Measurements from ENCODE around the gene RPL10A. TPM values are rescaled to one million over a fixed set of nuclear protein-coding genes. Genes with fewer than 3 reads are reported as not detected.
A peak's percentile ranks its signal among the peaks of the same experiment; 100 is the strongest.

RPL10A gene
- total RNA-seq, 1 donor from 2014 or later = 2,139 TPM

- DNase-seq = no peak
These were observed 7.8 kb downstream of the RPL10A start for GRCh38 chr6:35476004-35476403.

- no peak for DNase-seq
These were observed 8.8 kb downstream of the RPL10A start for GRCh38 chr6:35477028-35477427.

GRCh38 chr6:35477551-35478179 is 9.5 kb downstream of the RPL10A start:
- DNase-seq = no peak

- no peak for DNase-seq
These were observed 10.1 kb downstream of the RPL10A start for GRCh38 chr6:35478259-35478658.

- no peak for DNase-seq
These were observed 12.0 kb downstream of the RPL10A start for GRCh38 chr6:35480176-35480575.

GRCh38 chr6:35481226-35481625 is 13.0 kb downstream of the RPL10A start:
- DNase-seq = no peak

- no peak for DNase-seq
These were observed 14.9 kb downstream of the RPL10A start for GRCh38 chr6:35483062-35483461.

GRCh38 chr6:35483490-35483889 is 15.3 kb downstream of the RPL10A start:
- no peak for DNase-seq

- DNase-seq = no peak
These were observed 15.9 kb downstream of the RPL10A start for GRCh38 chr6:35483893-35484645.

- DNase-seq = no peak
These were observed 16.8 kb downstream of the RPL10A start for GRCh38 chr6:35484921-35485392.

- DNase-seq = peak; percentile 29
These were observed 17.2 kb downstream of the RPL10A start for GRCh38 chr6:35485402-35485877.

GRCh38 chr6:35486005-35486925 is 18.1 kb downstream of the RPL10A start:
- DNase-seq = no peak

GRCh38 chr6:35487658-35488516 is 19.7 kb downstream of the RPL10A start:
- DNase-seq = no peak

GRCh38 chr6:35488517-35488862 is 20.3 kb downstream of the RPL10A start:
- no peak for DNase-seq

GRCh38 chr6:35489066-35489465 is 20.9 kb downstream of the RPL10A start:
- no peak for DNase-seq

GRCh38 chr6:35489995-35490791 is 22.0 kb downstream of the RPL10A start:
- peak; percentile 41 for DNase-seq

- DNase-seq = no peak
These were observed 22.8 kb downstream of the RPL10A start for GRCh38 chr6:35490821-35491557.

- DNase-seq = no peak
These were observed 23.5 kb downstream of the RPL10A start for GRCh38 chr6:35491558-35492257.

- peak; percentile 86 for DNase-seq
These were observed 24.2 kb downstream of the RPL10A start for GRCh38 chr6:35492258-35492973.
